ENCODE results near the gene VEGFA. TPM values are rescaled to one million over a fixed set of nuclear protein-coding genes. Genes with fewer than 3 reads are reported as not detected.
A peak's percentile ranks its signal among the peaks of the same experiment; 100 is the strongest.

The VEGFA gene
- total RNA-seq (409 and 626 TPM in 2 replicates), polyA plus RNA-seq (199 and 228 TPM in 2 replicates)

GRCh38 chr6:43769526-43770371 is at the start of gene VEGFA:
VEGFA (plus strand) TSS chr6:43770211.
- Histone ChIP-seq H3K4me1 (ENCODE audit: low read depth) (peaks cover 11% of the 10 kb centered on the region), H3K36me3 (no peaks in the 10 kb centered on the region), H3K9me3 (ENCODE audit: low read depth) (no peaks in the 10 kb centered on the region), H3K4me3 (peak within 1 kb of the TSS; percentile 98), H3K27ac (peak within 1 kb of the TSS; percentile 90), H3K27me3 (no peaks in the 10 kb centered on the region)
- DNase-seq (ENCODE audit: low read depth in 1 of 2, low spot score in 1 of 2): peak; percentile 92 to 95
- TF ChIP-seq, protein P1, sequence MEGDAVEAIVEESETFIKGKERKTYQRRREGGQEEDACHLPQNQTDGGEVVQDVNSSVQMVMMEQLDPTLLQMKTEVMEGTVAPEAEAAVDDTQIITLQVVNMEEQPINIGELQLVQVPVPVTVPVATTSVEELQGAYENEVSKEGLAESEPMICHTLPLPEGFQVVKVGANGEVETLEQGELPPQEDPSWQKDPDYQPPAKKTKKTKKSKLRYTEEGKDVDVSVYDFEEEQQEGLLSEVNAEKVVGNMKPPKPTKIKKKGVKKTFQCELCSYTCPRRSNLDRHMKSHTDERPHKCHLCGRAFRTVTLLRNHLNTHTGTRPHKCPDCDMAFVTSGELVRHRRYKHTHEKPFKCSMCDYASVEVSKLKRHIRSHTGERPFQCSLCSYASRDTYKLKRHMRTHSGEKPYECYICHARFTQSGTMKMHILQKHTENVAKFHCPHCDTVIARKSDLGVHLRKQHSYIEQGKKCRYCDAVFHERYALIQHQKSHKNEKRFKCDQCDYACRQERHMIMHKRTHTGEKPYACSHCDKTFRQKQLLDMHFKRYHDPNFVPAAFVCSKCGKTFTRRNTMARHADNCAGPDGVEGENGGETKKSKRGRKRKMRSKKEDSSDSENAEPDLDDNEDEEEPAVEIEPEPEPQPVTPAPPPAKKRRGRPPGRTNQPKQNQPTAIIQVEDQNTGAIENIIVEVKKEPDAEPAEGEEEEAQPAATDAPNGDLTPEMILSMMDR (IDR thresholded peaks at IDR 0.05; ENCODE audit: low read depth, low read length): peak; percentile 98

DNA sequence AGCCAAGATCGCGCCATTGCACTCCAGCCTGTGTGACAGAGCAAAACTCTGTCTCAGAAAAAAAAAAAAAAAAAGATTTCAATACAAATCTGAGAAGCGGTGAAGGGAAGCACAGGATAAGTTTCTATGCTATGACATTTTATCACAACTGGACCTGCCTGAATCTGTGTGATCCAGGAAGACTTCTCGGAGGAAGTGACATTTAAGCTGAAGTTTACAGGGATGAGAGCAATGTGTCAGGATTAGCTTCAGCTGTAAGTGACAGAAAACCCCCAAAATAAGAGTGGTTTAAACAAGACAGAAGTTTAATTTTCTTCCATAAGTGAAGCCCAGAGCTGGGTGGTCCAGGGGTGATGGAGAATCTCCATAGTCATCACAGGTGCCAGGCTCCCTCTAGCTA is 49.0 kb upstream of the VEGFA start:
- no peak overlapping the region for H3K4me3 ChIP-seq
- DNase-seq (ENCODE audit: low read depth in 1 of 2, low spot score in 1 of 2): no peak
- H3K9me3 ChIP-seq (ENCODE audit: low read depth): no peaks in the 10 kb centered on the region
- H3K36me3 ChIP-seq: no peaks in the 10 kb centered on the region
- H3K4me1 ChIP-seq (ENCODE audit: low read depth): peaks cover 2% of the 10 kb centered on the region
- no peak overlapping the region for H3K27ac ChIP-seq
- TF ChIP-seq, protein P1 (IDR thresholded peaks at IDR 0.05; ENCODE audit: low read depth, low read length): no peak
- no peaks in the 10 kb centered on the region for H3K27me3 ChIP-seq

- Histone ChIP-seq H3K36me3 (no peaks in the 10 kb centered on the region), H3K4me3 (no peak overlapping the region), H3K4me1 (ENCODE audit: low read depth) (peaks cover 2% of the 10 kb centered on the region), H3K27ac (no peak overlapping the region), H3K9me3 (ENCODE audit: low read depth) (no peaks in the 10 kb centered on the region), H3K27me3 (no peaks in the 10 kb centered on the region)
- no peak for DNase-seq (ENCODE audit: low read depth in 1 of 2, low spot score in 1 of 2)
- TF ChIP-seq, protein P1 (IDR thresholded peaks at IDR 0.05; ENCODE audit: low read depth, low read length): no peak
Measured at GRCh38 chr6:43722920-43723545, 47.0 kb upstream of the VEGFA start.

- TF ChIP-seq, protein P1 (IDR thresholded peaks at IDR 0.05; ENCODE audit: low read depth, low read length): peak; percentile 69
- no peak overlapping the region for H3K4me3 ChIP-seq
- no peak overlapping the region for H3K27ac ChIP-seq
- peak; percentile 81 to 83 for DNase-seq (ENCODE audit: low read depth in 1 of 2, low spot score in 1 of 2)
- peaks cover 2% of the 10 kb centered on the region for H3K4me1 ChIP-seq (ENCODE audit: low read depth)
- H3K27me3 ChIP-seq: no peaks in the 10 kb centered on the region
- no peaks in the 10 kb centered on the region for H3K9me3 ChIP-seq (ENCODE audit: low read depth)
- no peaks in the 10 kb centered on the region for H3K36me3 ChIP-seq
Measured at GRCh38 chr6:43723737-43724295, 46.2 kb upstream of the VEGFA start.

DNA sequence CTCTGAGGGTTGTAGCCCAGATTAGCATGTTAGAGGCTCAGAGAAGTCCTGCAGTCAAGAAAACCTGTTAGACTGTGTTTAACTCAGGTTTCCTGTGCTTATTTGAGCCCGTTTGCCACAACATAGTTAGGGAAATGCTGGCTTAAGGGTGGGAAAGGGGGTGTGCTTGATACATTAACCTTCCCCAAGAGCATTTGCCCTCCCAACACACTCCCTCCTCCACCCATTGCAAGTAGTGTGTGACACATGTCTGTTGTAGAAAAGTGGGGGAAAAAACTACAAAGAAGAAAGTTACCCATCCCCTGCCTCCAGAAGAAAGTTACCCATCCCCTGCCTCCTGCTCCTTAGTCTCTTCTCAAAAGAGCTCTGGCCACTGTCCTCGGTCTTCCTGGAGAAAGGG is 45.7 kb upstream of the VEGFA start:
- no peak for DNase-seq (ENCODE audit: low read depth in 1 of 2, low spot score in 1 of 2)
- TF ChIP-seq, protein P1 (IDR thresholded peaks at IDR 0.05; ENCODE audit: low read depth, low read length): no peak
- Histone ChIP-seq H3K27ac (no peak overlapping the region), H3K27me3 (no peaks in the 10 kb centered on the region), H3K4me3 (no peak overlapping the region), H3K9me3 (ENCODE audit: low read depth) (no peaks in the 10 kb centered on the region), H3K36me3 (no peaks in the 10 kb centered on the region), H3K4me1 (ENCODE audit: low read depth) (peaks cover 2% of the 10 kb centered on the region)
